CD4-positive, alpha-beta T cell (primary cell): ENCODE data around the gene LRRC74A. TPM values are rescaled to one million over a fixed set of nuclear protein-coding genes. Genes with fewer than 3 reads are reported as not detected.

Source experiments
- ATAC-seq: fragments of 200-7000 bp; cut with Tn5 transposase; one replicate; pipeline ENCODE4 v1.10.0; 2022; ENCODE audit warnings: mild to moderate bottlenecking; ENCODE audit not compliant: poor library complexity
- CTCF ChIA-PET: fragments of 350-600 bp; sonication (Branson Sonifier 250); formaldehyde crosslinking; loops from one replicate; lab custom pipeline; 2021; ENCODE audit warnings: antibody characterized with exemption, inconsistent platforms; lab: Charles Lee
- POLR2A ChIA-PET: fragments of 350-600 bp; sonication (Branson Sonifier 250); formaldehyde crosslinking; loops from one replicate; lab custom pipeline; 2021; ENCODE audit warnings: antibody characterized with exemption, inconsistent platforms; lab: Charles Lee
- DNase-seq, 14 experiments: peaks; one replicate each; pipeline ENCODE4 v3.0.0-alpha.2; 2013 to 2020; ENCODE audit warnings: mixed read lengths in 2 of 14
- H3K27ac ChIP-seq, 2 donors: one replicate each; pipeline versions ENCODE4 v1.5.1 to v1.7.0; 2013; ENCODE audit warnings: low read length in 2 of 2, low read depth in 1 of 2, mild to moderate bottlenecking in 1 of 2
- H3K27me3 ChIP-seq, 2 experiments: 1 replicate in 1 of 2; 2 replicates in 1 of 2; pipeline versions ENCODE4 v1.6.1 to v1.7.0; 2013; ENCODE audit warnings: low read length in 2 of 2, control low read depth in 1 of 2, mild to moderate bottlenecking in 1 of 2, moderate library complexity in 1 of 2; ENCODE audit not compliant: insufficient read depth in 2 of 2, control insufficient read depth in 1 of 2
- H3K36me3 ChIP-seq: one replicate; pipeline ENCODE4 v1.6.1; 2013; ENCODE audit warnings: low read length, control low read depth; ENCODE audit not compliant: insufficient read depth
- H3K4me1 ChIP-seq: one replicate; pipeline ENCODE4 v1.6.1; 2013; ENCODE audit warnings: low read length, control low read depth; ENCODE audit not compliant: insufficient read depth
- H3K4me3 ChIP-seq: one replicate; pipeline ENCODE4 v1.5.1; 2013; ENCODE audit warnings: mild to moderate bottlenecking, low read length, moderate library complexity
- H3K9me3 ChIP-seq, 2 experiments: 1 replicate in 1 of 2; 2 replicates in 1 of 2; pipeline versions ENCODE4 v1.6.1 to v1.7.0; 2013; ENCODE audit warnings: low read length in 2 of 2, mild to moderate bottlenecking in 2 of 2, control low read depth in 1 of 2, moderate library complexity in 1 of 2; ENCODE audit not compliant: control insufficient read depth in 1 of 2, insufficient read depth in 1 of 2
- H3K27ac Mint-ChIP-seq: one replicate; pipeline ENCODE4 v1.8.0; 2020; ENCODE audit warnings: mixed read lengths
- H3K27me3 Mint-ChIP-seq: one replicate; pipeline ENCODE4 v1.8.0; 2021; ENCODE audit warnings: mixed read lengths
- H3K36me3 Mint-ChIP-seq: one replicate; pipeline ENCODE4 v1.8.0; 2021; ENCODE audit warnings: low read depth, mixed read lengths
- H3K4me1 Mint-ChIP-seq: one replicate; pipeline ENCODE4 v1.8.0; 2021; ENCODE audit warnings: low read depth, mixed read lengths
- H3K4me3 Mint-ChIP-seq: one replicate; pipeline ENCODE4 v1.8.0; 2020; ENCODE audit warnings: mild to moderate bottlenecking, mixed read lengths
- H3K9me3 Mint-ChIP-seq: one replicate; pipeline ENCODE4 v1.8.0; 2020; ENCODE audit warnings: mixed read lengths
- intact Hi-C, 2 experiments: fragments of 100-400 bp; cut with DNase I in 1 of 2; cut with micrococcal nuclease in 1 of 2; formaldehyde crosslinking; loops; one replicate each; pipeline versions ENCODE4 v1.15.1 to v1.9.0; 2023 to 2025; cut with DNase I, micrococcal nuclease
- total RNA-seq, 174 experiments: library from RNA in 2 of 174; stranded (reverse) in 2 of 174; gene quantifications; one replicate each; pipeline ENCODE4 v1.2.3 and lab custom pipeline; 2021 to 2026
- TF ChIP-seq, protein P1 (sequence below): fragments of 200-600 bp; IDR thresholded peaks from one replicate; pipeline ENCODE4 v1.8.0; 2022; ENCODE audit warnings: antibody characterized with exemption, mild to moderate bottlenecking

LRRC74A gene
- total RNA-seq, 2 experiments from 2014 or later = not detected

DNA sequence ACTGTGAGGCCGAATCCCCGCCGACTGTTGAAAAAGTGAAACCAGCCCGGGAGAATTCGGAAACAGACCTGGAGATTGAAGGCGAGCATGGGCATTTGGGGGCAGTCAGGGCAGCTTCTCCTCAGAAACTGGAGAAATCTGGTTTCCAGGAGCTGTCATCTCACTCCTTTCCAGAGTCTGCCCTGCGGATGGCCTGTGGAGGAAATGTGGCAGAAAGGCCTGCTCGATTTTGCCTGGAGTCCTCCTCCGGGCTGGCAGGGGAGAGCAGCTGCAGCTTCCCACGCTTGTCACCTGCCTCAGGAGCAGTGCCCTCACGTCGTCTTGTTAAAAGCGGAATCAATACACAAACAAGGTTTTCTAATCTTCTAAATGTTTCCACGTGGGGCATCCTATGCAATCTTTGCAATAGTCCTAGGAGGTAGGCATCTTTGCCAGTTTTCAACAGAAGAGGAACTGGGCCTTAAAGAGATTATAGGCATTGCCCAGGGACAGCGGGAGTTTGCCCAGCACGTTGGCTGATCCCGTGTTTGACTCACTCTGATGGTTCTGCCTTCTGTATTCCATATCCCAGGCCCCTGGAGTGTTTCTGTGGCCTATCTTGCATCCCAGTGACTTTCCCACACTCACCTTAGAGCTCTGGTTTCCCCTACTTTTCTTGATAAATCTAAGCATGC is 2.3 kb downstream of the LRRC74A start:
- Histone ChIP-seq H3K4me1 (no peaks in the 10 kb centered on the region), H3K9me3 (no peaks in the 10 kb centered on the region), H3K27ac (no peak overlapping the region), H3K27me3 (no peaks in the 10 kb centered on the region), H3K36me3 (no peaks in the 10 kb centered on the region), H3K4me3 (no peak overlapping the region)
- intact Hi-C loops = no loop called here
- H3K27me3 Mint-ChIP-seq = peaks cover 7% of the 10 kb centered on the region
- H3K36me3 Mint-ChIP-seq = no peaks in the 10 kb centered on the region
- H3K4me1 Mint-ChIP-seq = no peaks in the 10 kb centered on the region
- H3K4me3 Mint-ChIP-seq = no peak overlapping the region
- CTCF ChIA-PET = no interaction called here
- TF ChIP-seq, protein P1, sequence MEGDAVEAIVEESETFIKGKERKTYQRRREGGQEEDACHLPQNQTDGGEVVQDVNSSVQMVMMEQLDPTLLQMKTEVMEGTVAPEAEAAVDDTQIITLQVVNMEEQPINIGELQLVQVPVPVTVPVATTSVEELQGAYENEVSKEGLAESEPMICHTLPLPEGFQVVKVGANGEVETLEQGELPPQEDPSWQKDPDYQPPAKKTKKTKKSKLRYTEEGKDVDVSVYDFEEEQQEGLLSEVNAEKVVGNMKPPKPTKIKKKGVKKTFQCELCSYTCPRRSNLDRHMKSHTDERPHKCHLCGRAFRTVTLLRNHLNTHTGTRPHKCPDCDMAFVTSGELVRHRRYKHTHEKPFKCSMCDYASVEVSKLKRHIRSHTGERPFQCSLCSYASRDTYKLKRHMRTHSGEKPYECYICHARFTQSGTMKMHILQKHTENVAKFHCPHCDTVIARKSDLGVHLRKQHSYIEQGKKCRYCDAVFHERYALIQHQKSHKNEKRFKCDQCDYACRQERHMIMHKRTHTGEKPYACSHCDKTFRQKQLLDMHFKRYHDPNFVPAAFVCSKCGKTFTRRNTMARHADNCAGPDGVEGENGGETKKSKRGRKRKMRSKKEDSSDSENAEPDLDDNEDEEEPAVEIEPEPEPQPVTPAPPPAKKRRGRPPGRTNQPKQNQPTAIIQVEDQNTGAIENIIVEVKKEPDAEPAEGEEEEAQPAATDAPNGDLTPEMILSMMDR = no peak
- no peak for ATAC-seq
- H3K27ac Mint-ChIP-seq = no peak overlapping the region
- no peaks in the 10 kb centered on the region for H3K9me3 Mint-ChIP-seq
- DNase-seq = no peak
- POLR2A ChIA-PET = no interaction called here

DNA sequence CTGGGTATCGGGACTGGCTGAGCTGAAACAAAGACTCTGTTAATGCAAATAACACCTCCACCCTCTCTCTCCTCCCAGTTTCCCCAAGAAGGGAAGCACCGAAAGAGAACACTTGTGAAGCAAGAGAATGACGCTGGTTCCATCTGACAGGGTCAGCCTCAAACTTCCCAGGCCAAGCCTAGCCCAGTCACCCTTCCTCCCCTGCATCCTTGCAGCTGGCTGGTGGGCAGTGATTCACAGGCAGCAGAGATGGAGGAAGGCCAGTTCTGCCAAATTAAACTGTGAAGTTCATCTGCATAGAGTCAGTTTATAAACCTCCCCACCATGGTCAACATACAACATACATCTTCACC is 2.8 kb downstream of the LRRC74A start:
- Histone ChIP-seq H3K27me3 (no peaks in the 10 kb centered on the region), H3K36me3 (no peaks in the 10 kb centered on the region), H3K4me3 (no peak overlapping the region), H3K9me3 (no peaks in the 10 kb centered on the region), H3K4me1 (no peaks in the 10 kb centered on the region), H3K27ac (no peak overlapping the region)
- Mint-ChIP-seq H3K27me3 (peaks cover 9% of the 10 kb centered on the region), H3K27ac (no peak overlapping the region), H3K4me3 (no peak overlapping the region), H3K36me3 (no peaks in the 10 kb centered on the region), H3K4me1 (no peaks in the 10 kb centered on the region), H3K9me3 (no peaks in the 10 kb centered on the region)
- TF ChIP-seq, protein P1 = no peak
- intact Hi-C loops = no loop called here
- DNase-seq (peak in 2 of 14 experiments; percentile 22 to 47), ATAC-seq (no peak)
- ChIA-PET CTCF (no interaction called here), POLR2A (no interaction called here)

DNA sequence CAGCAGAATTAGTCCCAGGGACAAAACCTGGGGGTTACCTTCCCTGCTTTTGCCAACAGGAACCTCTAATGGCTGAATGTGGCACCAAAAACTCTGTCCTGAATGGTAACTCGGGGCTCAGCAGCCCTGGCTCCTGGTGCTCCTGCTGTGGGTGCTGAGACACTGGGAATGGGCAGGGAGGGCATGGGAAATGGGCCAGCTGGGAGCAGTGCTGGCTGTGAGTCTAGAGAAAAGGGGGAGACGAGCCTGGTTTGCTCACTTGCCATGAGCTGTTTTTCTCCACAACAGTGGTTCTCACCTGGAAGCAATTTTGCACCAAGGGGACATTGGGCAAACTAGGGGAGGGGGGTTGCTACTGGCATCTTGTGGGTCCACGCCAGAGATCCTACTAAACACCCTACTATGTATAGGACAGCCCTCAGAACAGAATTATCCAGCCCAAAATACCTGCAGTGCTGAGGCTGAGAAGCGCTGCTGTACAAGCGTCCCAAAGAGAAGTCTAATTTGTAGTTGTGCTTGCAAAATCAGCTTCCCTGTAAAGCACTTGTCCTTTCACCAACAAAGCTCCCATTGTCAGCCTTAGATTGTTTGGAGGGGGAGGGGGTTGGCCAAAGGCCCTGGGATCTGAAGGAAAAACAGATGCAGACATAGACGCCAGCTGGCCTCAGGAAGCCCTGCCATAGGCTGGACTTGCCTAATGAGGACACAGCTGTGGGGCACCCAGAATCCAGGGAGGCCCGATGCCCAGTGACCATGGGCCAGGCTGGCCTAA is 3.6 kb downstream of the LRRC74A start:
- no peaks in the 10 kb centered on the region for H3K9me3 Mint-ChIP-seq
- peaks cover 0 to 3% of the 10 kb centered on the region in 2 experiments for H3K27me3 ChIP-seq
- no peaks in the 10 kb centered on the region for H3K4me1 Mint-ChIP-seq
- no peaks in the 10 kb centered on the region for H3K36me3 ChIP-seq
- H3K36me3 Mint-ChIP-seq = no peaks in the 10 kb centered on the region
- no peaks in the 10 kb centered on the region for H3K9me3 ChIP-seq
- no peak for ATAC-seq
- H3K4me1 ChIP-seq = no peaks in the 10 kb centered on the region
- no peak overlapping the region for H3K4me3 Mint-ChIP-seq
- intact Hi-C loops = no loop called here
- ChIA-PET POLR2A (interaction anchor here (0.6 kb wide), 1 partner anchor 799 kb away, joined by 4 read pairs; no protein-coding TSS in a partner anchor), CTCF (no interaction called here)
- DNase-seq = no peak
- H3K4me3 ChIP-seq = no peak overlapping the region
- peaks cover 12% of the 10 kb centered on the region for H3K27me3 Mint-ChIP-seq
- TF ChIP-seq, protein P1 = no peak
- no peak overlapping the region for H3K27ac Mint-ChIP-seq
- no peak overlapping the region for H3K27ac ChIP-seq
